Measurements from ENCODE around the gene NVL. TPM values are rescaled to one million over a fixed set of nuclear protein-coding genes. Genes with fewer than 3 reads are reported as not detected.

NVL gene
- total RNA-seq, 1 experiment from 2014 or later, result 45.0 TPM

GRCh38 chr1:224274970-224275626 lies 54.9 kb downstream of the NVL start:
- Histone ChIP-seq H3K9me3 (no peaks in the 10 kb centered on the region), H3K36me3 (ENCODE audit: control insufficient read depth, insufficient read depth, low read length) (no peaks in the 10 kb centered on the region), H3K27me3 (replicated peaks; ENCODE audit: control insufficient read depth, insufficient read depth, low read length) (no peaks in the 10 kb centered on the region), H3K4me3 (ENCODE audit: low read depth, low read length) (no peak overlapping the region), H3K4me1 (no peaks in the 10 kb centered on the region)
- no peak overlapping the region for H3K4me3 Mint-ChIP-seq (ENCODE audit: unreplicated experiment)
- DNase-seq, result no peak
- H3K27me3 Mint-ChIP-seq (ENCODE audit: insufficient read depth, unreplicated experiment), result no peaks in the 10 kb centered on the region
- H3K9me3 Mint-ChIP-seq (ENCODE audit: unreplicated experiment), result no peaks in the 10 kb centered on the region
- peaks cover 49% of the 10 kb centered on the region for H3K36me3 Mint-ChIP-seq (ENCODE audit: insufficient read depth, unreplicated experiment)
- ChIA-PET POLR2A (interaction anchor here (0.6 kb wide), 1 partner anchor 89 kb away, joined by 4 read pairs; no protein-coding TSS in a partner anchor), CTCF (no interaction called here)
- intact Hi-C loops (cut with micrococcal nuclease; ENCODE audit: unreplicated experiment), result no loop called here
- no peak overlapping the region for H3K27ac Mint-ChIP-seq (ENCODE audit: unreplicated experiment)
- no peak for TF ChIP-seq CTCF (IDR thresholded peaks at IDR 0.05; ENCODE audit: insufficient read depth in 1 of 2, low read depth in 1 of 2, low read length in 1 of 2, severe bottlenecking in 1 of 2, unreplicated experiment in 1 of 2)
- no peaks in the 10 kb centered on the region for H3K4me1 Mint-ChIP-seq (ENCODE audit: low read depth, unreplicated experiment)
- BruUV-seq (replicated peaks), result no TSS peak

- peaks cover 58% of the 10 kb centered on the region for H3K36me3 Mint-ChIP-seq (ENCODE audit: insufficient read depth, unreplicated experiment)
- DNase-seq, result no peak
- ChIA-PET POLR2A (no interaction called here), CTCF (no interaction called here)
- Histone ChIP-seq H3K4me1 (no peaks in the 10 kb centered on the region), H3K27me3 (replicated peaks; ENCODE audit: control insufficient read depth, insufficient read depth, low read length) (no peaks in the 10 kb centered on the region), H3K4me3 (ENCODE audit: low read depth, low read length) (no peak overlapping the region), H3K9me3 (no peaks in the 10 kb centered on the region), H3K36me3 (ENCODE audit: control insufficient read depth, insufficient read depth, low read length) (no peaks in the 10 kb centered on the region)
- no peak overlapping the region for H3K27ac Mint-ChIP-seq (ENCODE audit: unreplicated experiment)
- intact Hi-C loops (cut with micrococcal nuclease; ENCODE audit: unreplicated experiment), result no loop called here
- no TSS peak for BruUV-seq (replicated peaks)
- H3K27me3 Mint-ChIP-seq (ENCODE audit: insufficient read depth, unreplicated experiment), result no peaks in the 10 kb centered on the region
- no peak overlapping the region for H3K4me3 Mint-ChIP-seq (ENCODE audit: unreplicated experiment)
- no peaks in the 10 kb centered on the region for H3K9me3 Mint-ChIP-seq (ENCODE audit: unreplicated experiment)
- no peaks in the 10 kb centered on the region for H3K4me1 Mint-ChIP-seq (ENCODE audit: low read depth, unreplicated experiment)
- TF ChIP-seq CTCF (IDR thresholded peaks at IDR 0.05; ENCODE audit: insufficient read depth in 1 of 2, low read depth in 1 of 2, low read length in 1 of 2, severe bottlenecking in 1 of 2, unreplicated experiment in 1 of 2), result no peak
Observed at GRCh38 chr1:224273641-224274040, 56.3 kb downstream of the NVL start.

GRCh38 chr1:224271106-224271505 lies 58.9 kb downstream of the NVL start:
- ChIA-PET POLR2A (no interaction called here), CTCF (no interaction called here)
- no TSS peak for BruUV-seq (replicated peaks)

More at GRCh38 chr1:224271106-224271505, 58.9 kb downstream of the NVL start:
- Mint-ChIP-seq H3K9me3 (ENCODE audit: unreplicated experiment) (no peaks in the 10 kb centered on the region), H3K4me1 (ENCODE audit: low read depth, unreplicated experiment) (no peaks in the 10 kb centered on the region), H3K27ac (ENCODE audit: unreplicated experiment) (no peak overlapping the region), H3K36me3 (ENCODE audit: insufficient read depth, unreplicated experiment) (peaks cover 53% of the 10 kb centered on the region), H3K27me3 (ENCODE audit: insufficient read depth, unreplicated experiment) (no peaks in the 10 kb centered on the region), H3K4me3 (ENCODE audit: unreplicated experiment) (no peak overlapping the region)
- no peak for DNase-seq
- intact Hi-C loops (cut with micrococcal nuclease; ENCODE audit: unreplicated experiment), result no loop called here
- Histone ChIP-seq H3K9me3 (no peaks in the 10 kb centered on the region), H3K27me3 (replicated peaks; ENCODE audit: control insufficient read depth, insufficient read depth, low read length) (no peaks in the 10 kb centered on the region), H3K4me3 (ENCODE audit: low read depth, low read length) (no peak overlapping the region), H3K4me1 (no peaks in the 10 kb centered on the region), H3K36me3 (ENCODE audit: control insufficient read depth, insufficient read depth, low read length) (no peaks in the 10 kb centered on the region)
- no peak for TF ChIP-seq CTCF (IDR thresholded peaks at IDR 0.05; ENCODE audit: insufficient read depth in 1 of 2, low read depth in 1 of 2, low read length in 1 of 2, severe bottlenecking in 1 of 2, unreplicated experiment in 1 of 2)

All from Caco-2 (cell line).